IPS-18c (cell line): ENCODE results near the gene SRSF10.
"Not testable (repeated sequence)": the region's sequence is repeated elsewhere in the genome, so short reads cannot be mapped to it uniquely, and the experiment has no call there.

Source experiments
- H3K4me3 ChIP-seq: 2 replicates; pipeline ENCODE4 v1.7.0; 2013; ENCODE audit warnings: low read depth, mild to moderate bottlenecking, low read length, moderate library complexity; ENCODE audit not compliant: insufficient read depth
- H3K9me3 ChIP-seq: one replicate; pipeline ENCODE4 v1.6.1; 2013; ENCODE audit warnings: mild to moderate bottlenecking, low read length, moderate library complexity; ENCODE audit not compliant: control insufficient read depth, insufficient read depth

SRSF10 gene

GRCh38 chr1:23966973-23967493 is 13.1 kb downstream of the SRSF10 start:
- H3K9me3 ChIP-seq, result no peaks in the 10 kb centered on the region
- H3K4me3 ChIP-seq, result no peak overlapping the region

GRCh38 chr1:23964790-23965740 is 15.1 kb downstream of the SRSF10 start:
- H3K9me3 ChIP-seq, result no peaks in the 10 kb centered on the region
- H3K4me3 ChIP-seq, result no peak overlapping the region

- no peak overlapping the region for H3K4me3 ChIP-seq
- H3K9me3 ChIP-seq, result no peaks in the 10 kb centered on the region
These were observed 15.9 kb downstream of the SRSF10 start for GRCh38 chr1:23964235-23964668.

GRCh38 chr1:23963617-23964234 is 16.4 kb downstream of the SRSF10 start:
- H3K4me3 ChIP-seq, result no peak overlapping the region

GRCh38 chr1:23960291-23961020 is 19.7 kb downstream of the SRSF10 start:
- Histone ChIP-seq H3K9me3 (no peaks in the 10 kb centered on the region), H3K4me3 (peak overlapping the region; percentile 61)

More at GRCh38 chr1:23963617-23964234, 16.4 kb downstream of the SRSF10 start:
- no peaks in the 10 kb centered on the region for H3K9me3 ChIP-seq

- peak within 1 kb of the TSS; percentile 61 for H3K4me3 ChIP-seq
These were observed 20.5 kb downstream of the SRSF10 start, which contains the start of gene PNRC2 for GRCh38 chr1:23959461-23960290. TSS of gene PNRC2 (plus strand) at chr1:23959828. CDS start at chr1:23961458, 1,630 bp downstream.

GRCh38 chr1:23958810-23959460 is 21.2 kb downstream of the SRSF10 start:
- no peaks in the 10 kb centered on the region for H3K9me3 ChIP-seq
- H3K4me3 ChIP-seq, result peak overlapping the region; percentile 61

More at GRCh38 chr1:23959461-23960290, 20.5 kb downstream of the SRSF10 start, which contains the start of gene PNRC2:
- no peaks in the 10 kb centered on the region for H3K9me3 ChIP-seq

- not testable (repeated sequence) for H3K9me3 ChIP-seq, H3K4me3 ChIP-seq
These were observed 21.9 kb downstream of the SRSF10 start for GRCh38 chr1:23958040-23958809.

GRCh38 chr1:23957096-23957495 is 23.0 kb downstream of the SRSF10 start:
- Histone ChIP-seq H3K4me3 (no peak overlapping the region), H3K9me3 (no peaks in the 10 kb centered on the region)

- Histone ChIP-seq H3K9me3 (no peaks in the 10 kb centered on the region), H3K4me3 (no peak overlapping the region)
These were observed 27.1 kb downstream of the SRSF10 start for GRCh38 chr1:23953020-23953419.

GRCh38 chr1:23947366-23947765 is 32.8 kb downstream of the SRSF10 start:
- Histone ChIP-seq H3K4me3 (no peak overlapping the region), H3K9me3 (no peaks in the 10 kb centered on the region)

- Histone ChIP-seq H3K9me3 (no peaks in the 10 kb centered on the region), H3K4me3 (no peak overlapping the region)
These were observed 43.5 kb downstream of the SRSF10 start for GRCh38 chr1:23936481-23937176.

GRCh38 chr1:23931491-23931880 is 48.6 kb downstream of the SRSF10 start:
- Histone ChIP-seq H3K9me3 (no peaks in the 10 kb centered on the region), H3K4me3 (no peak overlapping the region)

- H3K4me3 ChIP-seq, result no peak overlapping the region
- H3K9me3 ChIP-seq, result no peaks in the 10 kb centered on the region
These were observed 49.2 kb downstream of the SRSF10 start for GRCh38 chr1:23930861-23931490.
